ENCODE results near the gene MVK.

DNA sequence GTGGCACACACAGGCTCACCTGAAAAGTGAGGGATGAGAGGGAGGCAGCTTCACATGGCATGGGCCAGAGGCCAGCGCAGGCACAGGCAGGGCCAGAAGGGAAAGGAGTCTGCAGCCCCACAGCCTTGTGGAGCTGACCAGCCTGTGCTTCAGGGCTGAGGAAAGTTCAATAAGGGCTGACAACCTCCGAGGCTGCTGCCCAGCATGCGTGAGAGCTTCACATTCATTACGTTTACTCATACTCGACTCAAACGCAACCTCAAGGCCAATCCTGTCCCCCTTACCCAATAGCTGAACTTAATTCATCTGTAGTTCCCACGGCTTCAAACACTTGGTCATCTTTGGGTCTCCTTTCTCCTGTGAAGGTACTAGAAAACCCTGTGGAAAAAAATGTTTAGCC is 5.1 kb upstream of the MVK start:
- TF ChIP-seq, protein P1, sequence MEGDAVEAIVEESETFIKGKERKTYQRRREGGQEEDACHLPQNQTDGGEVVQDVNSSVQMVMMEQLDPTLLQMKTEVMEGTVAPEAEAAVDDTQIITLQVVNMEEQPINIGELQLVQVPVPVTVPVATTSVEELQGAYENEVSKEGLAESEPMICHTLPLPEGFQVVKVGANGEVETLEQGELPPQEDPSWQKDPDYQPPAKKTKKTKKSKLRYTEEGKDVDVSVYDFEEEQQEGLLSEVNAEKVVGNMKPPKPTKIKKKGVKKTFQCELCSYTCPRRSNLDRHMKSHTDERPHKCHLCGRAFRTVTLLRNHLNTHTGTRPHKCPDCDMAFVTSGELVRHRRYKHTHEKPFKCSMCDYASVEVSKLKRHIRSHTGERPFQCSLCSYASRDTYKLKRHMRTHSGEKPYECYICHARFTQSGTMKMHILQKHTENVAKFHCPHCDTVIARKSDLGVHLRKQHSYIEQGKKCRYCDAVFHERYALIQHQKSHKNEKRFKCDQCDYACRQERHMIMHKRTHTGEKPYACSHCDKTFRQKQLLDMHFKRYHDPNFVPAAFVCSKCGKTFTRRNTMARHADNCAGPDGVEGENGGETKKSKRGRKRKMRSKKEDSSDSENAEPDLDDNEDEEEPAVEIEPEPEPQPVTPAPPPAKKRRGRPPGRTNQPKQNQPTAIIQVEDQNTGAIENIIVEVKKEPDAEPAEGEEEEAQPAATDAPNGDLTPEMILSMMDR (conservative IDR thresholded peaks at IDR 0.05 in 1 of 2, IDR thresholded peaks at IDR 0.05 in 1 of 2; ENCODE audit: extremely low read depth in 1 of 2, insufficient read depth in 1 of 2, low read depth in 1 of 2, low read length in 2 of 2) = no peak
- TF ChIP-seq EZH2 (IDR thresholded peaks at IDR 0.05; ENCODE audit: borderline replicate concordance, low read length) = no peak
